ENCODE results near the gene MTR.

The MTR gene

DNA sequence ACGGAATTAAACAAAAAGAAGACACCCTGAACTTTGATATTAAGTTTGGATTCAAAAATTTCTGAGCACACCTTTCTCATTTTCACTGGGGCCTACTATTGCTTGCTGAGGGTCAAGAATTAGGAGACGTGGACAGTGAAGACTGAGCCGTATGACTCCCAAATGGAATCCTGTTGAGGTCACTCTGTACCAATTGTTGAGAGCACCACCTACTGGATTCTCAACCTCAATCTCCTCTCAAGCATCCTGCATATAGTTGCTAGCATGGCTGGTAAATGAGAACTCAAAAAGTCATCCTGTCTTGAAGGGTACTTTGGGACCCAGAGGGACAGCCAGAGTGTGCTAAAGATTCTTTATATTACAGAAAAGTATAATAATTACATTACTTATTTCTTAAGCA is 20.2 kb upstream of the MTR start:
- TF ChIP-seq, protein P1, sequence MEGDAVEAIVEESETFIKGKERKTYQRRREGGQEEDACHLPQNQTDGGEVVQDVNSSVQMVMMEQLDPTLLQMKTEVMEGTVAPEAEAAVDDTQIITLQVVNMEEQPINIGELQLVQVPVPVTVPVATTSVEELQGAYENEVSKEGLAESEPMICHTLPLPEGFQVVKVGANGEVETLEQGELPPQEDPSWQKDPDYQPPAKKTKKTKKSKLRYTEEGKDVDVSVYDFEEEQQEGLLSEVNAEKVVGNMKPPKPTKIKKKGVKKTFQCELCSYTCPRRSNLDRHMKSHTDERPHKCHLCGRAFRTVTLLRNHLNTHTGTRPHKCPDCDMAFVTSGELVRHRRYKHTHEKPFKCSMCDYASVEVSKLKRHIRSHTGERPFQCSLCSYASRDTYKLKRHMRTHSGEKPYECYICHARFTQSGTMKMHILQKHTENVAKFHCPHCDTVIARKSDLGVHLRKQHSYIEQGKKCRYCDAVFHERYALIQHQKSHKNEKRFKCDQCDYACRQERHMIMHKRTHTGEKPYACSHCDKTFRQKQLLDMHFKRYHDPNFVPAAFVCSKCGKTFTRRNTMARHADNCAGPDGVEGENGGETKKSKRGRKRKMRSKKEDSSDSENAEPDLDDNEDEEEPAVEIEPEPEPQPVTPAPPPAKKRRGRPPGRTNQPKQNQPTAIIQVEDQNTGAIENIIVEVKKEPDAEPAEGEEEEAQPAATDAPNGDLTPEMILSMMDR (IDR thresholded peaks at IDR 0.05; ENCODE audit: low read depth, low read length), result peak; percentile 14
- DNase-seq (ENCODE audit: extremely low read depth, low read depth), result no peak

DNA sequence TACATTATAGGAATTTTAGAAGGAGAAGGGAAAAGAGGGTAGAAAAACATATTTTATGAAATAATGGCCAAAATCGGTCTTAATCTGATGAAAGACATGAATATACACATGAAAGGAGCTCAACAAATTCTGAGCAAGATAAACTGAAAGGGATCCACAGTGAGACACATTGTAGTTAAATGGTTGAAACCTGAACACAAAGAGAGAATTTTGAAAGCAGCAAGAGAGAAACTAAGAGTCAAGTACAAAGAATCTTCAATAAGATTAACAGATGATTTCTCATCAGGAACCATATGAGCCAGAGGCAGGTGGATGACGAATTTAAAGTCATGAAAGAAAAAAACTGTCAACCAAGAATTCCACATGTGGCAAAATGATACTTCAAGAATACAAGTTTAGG is 15.8 kb upstream of the MTR start:
- TF ChIP-seq, protein P1 (IDR thresholded peaks at IDR 0.05; ENCODE audit: low read depth, low read length), result no peak
- DNase-seq (ENCODE audit: extremely low read depth, low read depth), result no peak

DNA sequence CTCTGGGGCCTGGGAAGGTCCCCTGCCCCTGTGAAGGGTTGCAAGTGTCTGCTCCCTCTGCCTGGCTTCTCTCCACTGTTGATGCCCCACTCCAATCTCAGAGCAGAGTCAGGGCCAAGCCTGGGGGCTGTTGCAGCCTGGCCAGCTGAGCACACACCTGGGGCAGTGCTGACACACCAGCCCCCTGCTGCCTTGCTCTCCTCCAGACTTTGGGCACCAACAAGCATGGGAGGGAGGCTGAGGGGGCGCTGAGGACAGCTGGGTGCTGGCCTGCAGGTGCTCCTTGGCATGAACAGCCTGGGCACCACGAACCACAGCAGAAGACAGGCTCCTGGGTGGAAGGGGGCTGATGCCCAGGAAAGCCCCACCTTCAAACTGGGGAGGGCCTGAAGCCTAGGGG is 9.6 kb upstream of the MTR start:
- DNase-seq (ENCODE audit: extremely low read depth, low read depth), result no peak
- TF ChIP-seq, protein P1 (IDR thresholded peaks at IDR 0.05; ENCODE audit: low read depth, low read length), result no peak

DNA sequence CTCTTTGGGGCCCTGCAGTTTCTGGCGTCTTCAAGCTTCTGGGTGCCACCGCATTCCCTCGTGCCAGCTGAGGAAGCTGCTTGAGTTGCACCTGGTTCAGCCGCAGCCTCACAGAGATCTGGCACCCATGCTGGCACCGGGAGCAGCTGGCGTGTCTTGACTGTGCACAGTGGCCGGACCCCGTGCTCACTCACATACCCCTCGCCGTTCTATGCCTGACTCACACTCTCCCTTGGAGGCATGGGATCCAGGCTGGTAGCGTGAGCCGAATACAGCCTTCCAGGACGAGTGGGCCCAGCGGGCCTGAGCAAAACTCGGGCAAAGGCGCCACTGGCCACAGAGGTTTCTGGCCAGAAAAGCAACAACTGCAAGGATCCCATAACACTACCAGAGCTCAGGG is 8.6 kb upstream of the MTR start:
- DNase-seq (ENCODE audit: extremely low read depth, low read depth), result no peak
- TF ChIP-seq, protein P1 (IDR thresholded peaks at IDR 0.05; ENCODE audit: low read depth, low read length), result no peak

DNA sequence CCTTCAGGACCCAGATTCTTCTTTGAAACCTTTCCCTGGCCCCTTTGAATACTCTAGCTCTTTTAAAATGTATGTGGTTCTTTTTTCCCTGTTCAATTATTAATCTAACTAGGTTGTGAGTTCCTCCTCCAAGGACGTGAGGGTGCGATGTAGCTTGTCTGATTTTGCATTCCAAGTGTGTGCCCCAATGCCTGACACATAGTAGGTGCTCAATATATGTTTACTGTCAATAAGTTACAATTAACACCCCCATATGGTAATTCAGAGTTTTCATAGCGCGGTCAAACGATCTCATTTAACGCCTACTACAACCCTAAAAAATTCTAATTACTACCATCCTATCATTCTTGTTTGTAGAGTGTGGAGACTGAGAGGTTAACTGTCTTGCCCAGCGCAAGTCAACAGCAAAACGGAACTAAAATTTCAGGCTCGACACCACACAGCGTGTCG is 482 bp upstream of the MTR start:
- TF ChIP-seq, protein P1 (IDR thresholded peaks at IDR 0.05; ENCODE audit: low read depth, low read length), result no peak
- DNase-seq (ENCODE audit: extremely low read depth, low read depth), result no peak

DNA sequence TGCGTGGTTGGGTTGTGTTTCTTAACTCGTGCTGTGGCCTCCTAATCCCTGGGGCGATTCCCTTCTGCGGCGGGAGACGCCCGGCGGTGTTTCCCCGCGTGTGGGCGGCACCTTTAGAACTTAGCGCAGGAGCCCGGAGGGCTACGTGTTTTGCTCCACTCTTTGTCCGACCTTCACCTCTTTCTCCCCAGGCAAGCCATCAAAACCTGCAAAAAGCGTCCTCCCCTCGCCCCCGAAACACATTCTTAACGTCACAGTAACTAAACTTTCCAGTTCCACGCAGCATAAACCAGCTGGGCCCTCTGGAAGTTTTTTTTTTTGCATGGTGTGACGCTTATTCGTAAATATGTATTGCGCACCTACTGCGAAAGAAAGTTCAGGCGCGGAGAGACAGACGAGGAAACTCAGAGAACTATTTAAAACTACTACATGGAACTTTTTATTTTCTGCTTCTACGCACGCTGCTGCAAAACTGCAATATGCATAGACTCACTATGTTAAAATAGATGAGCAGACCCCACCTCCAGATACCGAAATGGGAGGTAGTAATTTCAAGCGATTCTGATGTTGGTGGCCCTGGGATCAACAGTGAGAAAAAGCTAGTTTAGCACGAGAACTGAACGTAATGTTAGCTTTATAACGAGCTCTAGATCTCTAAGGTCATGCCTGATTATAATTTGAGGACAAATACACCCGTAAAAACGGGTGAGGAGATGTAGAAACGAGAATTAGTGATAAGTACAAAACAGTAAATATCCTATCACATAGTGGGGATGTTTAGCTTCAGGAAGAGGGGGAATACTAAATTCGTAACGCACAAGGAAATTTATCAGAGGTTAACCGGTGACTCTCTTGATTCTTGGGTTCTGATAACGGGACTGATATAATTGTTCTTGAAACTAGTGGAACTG is 920 bp downstream of the MTR start:
- DNase-seq (ENCODE audit: extremely low read depth, low read depth), result no peak
- TF ChIP-seq, protein P1 (IDR thresholded peaks at IDR 0.05; ENCODE audit: low read depth, low read length), result no peak

DNA sequence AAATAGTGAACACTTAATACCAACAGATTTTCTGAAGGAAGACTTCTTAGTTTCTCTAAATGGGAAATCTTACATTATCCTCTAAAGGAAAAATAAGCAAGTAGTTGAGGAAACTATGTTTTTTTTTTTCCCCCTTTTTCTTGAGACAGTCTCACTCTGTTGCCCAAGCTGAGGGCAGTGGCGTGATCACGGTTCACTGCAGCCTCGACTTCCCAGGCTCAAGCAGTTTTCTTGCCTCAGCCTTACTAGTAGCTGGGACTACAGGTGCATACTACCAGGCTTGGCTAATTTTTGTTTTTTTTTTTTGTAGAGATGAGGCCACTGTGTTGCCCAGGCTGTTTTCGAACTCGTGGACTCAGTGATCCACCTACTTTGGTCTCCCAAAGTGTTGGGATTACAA is 3.9 kb downstream of the MTR start:
- TF ChIP-seq, protein P1 (IDR thresholded peaks at IDR 0.05; ENCODE audit: low read depth, low read length), result no peak
- DNase-seq (ENCODE audit: extremely low read depth, low read depth), result no peak
